ENCODE data around the gene SLC9A7. TPM values are rescaled to one million over a fixed set of nuclear protein-coding genes. Genes with fewer than 3 reads are reported as not detected.

Gene SLC9A7
- total RNA-seq, 2 experiments from 2014 or later = 2.9 to 3.9 TPM

Other genes with a start within 250 kb of the SLC9A7 start
- gene ZNF674, start 213.7 kb downstream of the SLC9A7 start, total RNA-seq = 1 to 10 TPM; 4.7 to 5.4 TPM
- 1 to 10 TPM; 5.7 to 6.7 TPM for gene CHST7, start 185.4 kb downstream of the SLC9A7 start, total RNA-seq
- gene RP2, start 77.9 kb upstream of the SLC9A7 start, total RNA-seq = 10 to 100 TPM; 10.8 to 11.1 TPM
- gene JADE3, start 153.3 kb upstream of the SLC9A7 start, total RNA-seq = under 1 TPM; 0.06 to 0.26 TPM